Frontal cortex (tissue), 4 donors: ENCODE data around the gene TBL1XR1. TPM values are rescaled to one million over a fixed set of nuclear protein-coding genes. Genes with fewer than 3 reads are reported as not detected.
A peak's percentile ranks its signal among the peaks of the same experiment; 100 is the strongest.

Experiments
- DNase-seq, 2 donors: peaks; one replicate each; pipeline ENCODE4 v3.0.0; 2012; ENCODE audit warnings: low spot score in 2 of 2
- FAIRE-seq: peaks from 2 replicates; lab custom pipeline; 2012; peaks lifted over from hg19 to GRCh38; lab: Jason Lieb, UNC
- total RNA-seq: library from RNA; depleted of rRNA; stranded (reverse); fragments of >200 nt; gene quantifications from one replicate; pipeline ENCODE4 v1.2.3, GENCODE V29; 2014
- donor health status: control.
- donor health status: control.
- donor health status: control.

Gene TBL1XR1
- total RNA-seq, 1 donor from 2014 or later = 283 TPM

DNA sequence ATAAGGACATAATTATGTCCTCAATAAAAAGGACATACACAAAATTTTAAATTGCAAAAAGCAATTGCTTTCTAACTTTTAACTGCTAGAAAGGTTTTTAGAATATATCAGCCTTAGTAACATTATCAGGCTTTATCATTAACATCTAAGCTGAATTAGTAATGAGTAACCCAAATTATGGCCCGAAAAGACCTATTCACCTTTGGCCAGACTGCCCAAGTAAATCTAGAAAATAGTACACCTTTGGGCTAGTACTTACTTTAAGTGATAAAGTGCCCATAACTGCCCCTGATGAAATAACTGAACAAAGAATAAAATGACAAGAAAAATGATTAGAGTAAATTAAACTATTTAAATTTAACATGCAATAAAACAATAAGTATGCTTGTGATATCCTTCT is 117.2 kb downstream of the TBL1XR1 start:
- no peak for DNase-seq
- no peak for FAIRE-seq

DNA sequence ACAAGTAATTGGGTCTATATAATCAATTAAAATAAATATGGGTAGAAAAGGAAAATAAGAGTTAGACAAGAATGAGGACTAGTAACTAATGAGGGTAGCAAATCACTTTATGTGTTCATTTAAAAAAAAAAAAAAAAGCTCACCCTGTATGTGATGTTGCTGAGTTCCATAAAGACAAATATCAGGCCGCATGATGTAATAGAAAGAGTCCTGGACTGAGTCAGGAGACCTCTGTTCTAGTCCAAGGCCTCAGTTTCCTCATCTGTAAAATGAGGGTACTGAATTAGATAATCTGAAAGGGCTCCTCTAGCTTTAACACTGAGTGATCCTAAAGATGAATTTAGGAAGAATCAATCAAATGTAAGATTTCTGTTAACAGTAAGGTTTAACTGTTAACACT is 117.6 kb downstream of the TBL1XR1 start:
- FAIRE-seq (no peak), DNase-seq (no peak)

DNA sequence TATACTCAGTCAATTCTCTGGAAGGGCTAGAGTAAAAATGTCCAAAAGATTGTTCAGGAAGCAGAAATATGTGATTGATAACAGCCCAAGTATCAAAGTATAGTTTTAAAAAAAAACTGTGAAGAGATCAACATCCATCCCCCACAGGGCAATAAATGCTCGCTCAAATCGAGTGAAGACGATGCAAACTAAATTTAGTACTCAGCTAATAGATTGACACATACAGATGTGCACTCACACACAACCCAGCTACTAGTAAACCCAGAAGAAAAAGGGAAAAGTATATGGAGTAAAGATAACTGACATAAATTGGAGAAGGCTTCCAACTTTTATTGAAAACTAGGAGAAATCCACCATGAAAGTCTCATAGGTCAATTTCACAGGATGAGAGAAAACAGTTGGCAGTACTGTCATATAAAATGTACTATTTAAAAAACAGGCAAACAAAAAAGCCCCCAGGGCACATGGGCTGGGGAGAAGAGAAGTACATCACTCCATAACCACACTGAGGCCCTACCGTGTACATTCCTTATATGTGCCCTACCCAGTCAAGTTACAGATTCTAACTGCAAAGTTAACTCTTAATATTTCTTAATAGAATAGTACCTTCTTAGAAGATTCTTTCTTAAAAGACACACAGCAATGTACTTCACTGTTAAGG is 125.7 kb downstream of the TBL1XR1 start:
- DNase-seq = no peak
- FAIRE-seq = no peak

DNA sequence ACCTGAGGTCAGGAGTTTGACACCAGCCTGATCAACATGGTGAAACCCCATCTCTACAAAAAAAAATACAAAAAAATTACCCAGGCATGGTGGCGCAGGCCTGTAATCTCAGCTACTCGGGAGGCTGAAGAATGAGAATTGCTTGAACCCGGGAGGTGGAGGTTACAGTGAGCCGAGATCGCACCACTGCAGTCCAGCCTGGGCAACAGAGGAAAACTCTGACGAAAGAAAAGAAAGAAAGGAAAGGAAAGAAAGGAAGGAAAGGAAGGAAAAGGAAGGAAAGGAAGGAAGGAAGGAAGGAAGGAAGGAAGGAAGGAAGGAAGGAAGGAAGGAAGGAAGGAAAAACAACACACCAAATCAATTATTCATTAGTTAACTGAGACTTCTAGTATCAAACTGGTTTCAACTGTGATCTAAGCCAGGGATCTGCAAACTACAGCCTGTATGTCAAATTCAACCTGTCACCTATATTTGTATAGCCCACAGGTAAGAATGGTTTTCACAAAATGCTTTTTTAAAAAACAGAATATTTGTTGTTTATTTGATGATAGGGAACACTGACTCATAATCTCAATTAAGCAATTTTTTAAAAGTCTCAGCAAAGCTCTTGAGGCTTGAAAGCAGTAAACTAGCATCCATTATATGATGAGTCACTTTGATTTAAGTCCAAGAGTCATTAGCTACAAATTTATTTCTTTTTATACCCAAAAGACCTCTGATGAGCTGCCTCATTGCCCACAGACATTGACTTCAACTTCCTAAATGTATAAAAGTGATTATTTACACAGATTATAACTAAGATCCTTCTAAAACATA is 127.6 kb downstream of the TBL1XR1 start:
- FAIRE-seq (no peak), DNase-seq (no peak)

DNA sequence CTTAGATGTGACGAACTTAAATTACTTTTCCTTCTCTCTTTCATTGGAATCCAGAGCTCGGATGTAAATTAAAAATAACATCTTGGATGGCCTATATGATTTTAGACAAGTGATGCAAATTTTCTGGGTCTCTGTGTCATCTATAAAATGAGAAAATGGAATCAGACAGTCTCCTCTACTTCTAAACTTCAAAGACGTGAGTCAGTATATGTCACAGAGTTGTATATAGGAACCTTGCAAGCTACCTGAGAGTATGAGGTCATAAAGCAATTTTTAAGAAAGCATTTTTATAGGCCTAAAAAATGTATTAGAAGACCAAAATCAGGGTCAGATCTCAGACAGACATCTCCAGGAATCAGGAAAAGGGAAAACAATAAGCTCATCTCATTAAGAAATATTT is 128.3 kb downstream of the TBL1XR1 start:
- DNase-seq (no peak), FAIRE-seq (no peak)

DNA sequence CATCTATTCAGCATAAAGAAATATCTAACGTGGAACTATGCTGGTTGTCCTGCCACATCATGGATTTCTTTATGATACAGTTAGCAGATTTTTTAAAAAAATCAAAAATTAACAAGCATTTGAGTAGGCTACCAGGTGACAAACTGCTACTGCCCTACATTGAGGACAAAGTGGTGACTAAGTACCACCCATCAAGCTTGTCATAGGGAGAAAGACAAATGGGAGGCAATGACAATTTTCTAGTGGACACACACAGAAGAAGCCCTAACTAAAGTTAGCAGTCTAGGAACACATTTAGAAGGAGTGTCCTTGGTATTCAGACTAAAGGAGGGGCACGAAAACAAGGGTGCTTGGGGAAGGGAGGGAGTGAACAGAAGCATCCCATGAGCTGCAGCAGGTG is 131.2 kb downstream of the TBL1XR1 start:
- no peak for FAIRE-seq
- DNase-seq = no peak

DNA sequence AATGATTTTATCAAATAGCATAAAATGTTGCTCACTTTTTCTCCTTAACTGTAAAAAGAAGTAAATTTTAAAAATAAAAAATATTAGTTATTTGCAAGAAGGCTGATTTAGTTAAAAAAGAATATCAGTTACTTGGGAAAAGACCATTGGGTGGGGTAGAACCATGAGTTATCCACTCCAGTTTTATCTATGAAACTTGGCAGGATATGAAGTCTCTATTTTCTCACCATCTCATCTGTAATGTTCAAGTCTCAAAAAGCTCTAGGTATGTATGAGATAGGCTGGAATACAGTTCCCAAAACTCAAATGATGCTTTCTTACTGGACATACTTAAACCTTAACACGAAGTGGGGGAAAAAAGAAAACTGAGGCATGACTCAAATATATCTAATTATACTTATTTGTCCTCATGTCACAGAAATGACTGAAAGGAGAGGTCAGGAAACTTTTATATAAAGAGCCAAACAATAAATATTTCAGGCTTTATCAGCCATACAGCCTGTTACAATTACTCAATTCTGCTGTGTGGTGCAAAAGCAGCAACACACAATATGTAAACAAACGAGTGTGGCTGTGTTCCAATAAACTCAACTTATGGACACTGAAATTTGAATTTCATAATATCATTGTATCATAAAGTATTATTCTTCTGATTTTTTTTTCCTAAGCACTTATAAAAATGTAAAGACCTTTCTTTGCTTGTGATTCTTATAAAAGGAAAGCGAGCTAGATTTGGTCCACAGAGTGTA is 131.8 kb downstream of the TBL1XR1 start:
- no peak for FAIRE-seq
- DNase-seq = no peak

DNA sequence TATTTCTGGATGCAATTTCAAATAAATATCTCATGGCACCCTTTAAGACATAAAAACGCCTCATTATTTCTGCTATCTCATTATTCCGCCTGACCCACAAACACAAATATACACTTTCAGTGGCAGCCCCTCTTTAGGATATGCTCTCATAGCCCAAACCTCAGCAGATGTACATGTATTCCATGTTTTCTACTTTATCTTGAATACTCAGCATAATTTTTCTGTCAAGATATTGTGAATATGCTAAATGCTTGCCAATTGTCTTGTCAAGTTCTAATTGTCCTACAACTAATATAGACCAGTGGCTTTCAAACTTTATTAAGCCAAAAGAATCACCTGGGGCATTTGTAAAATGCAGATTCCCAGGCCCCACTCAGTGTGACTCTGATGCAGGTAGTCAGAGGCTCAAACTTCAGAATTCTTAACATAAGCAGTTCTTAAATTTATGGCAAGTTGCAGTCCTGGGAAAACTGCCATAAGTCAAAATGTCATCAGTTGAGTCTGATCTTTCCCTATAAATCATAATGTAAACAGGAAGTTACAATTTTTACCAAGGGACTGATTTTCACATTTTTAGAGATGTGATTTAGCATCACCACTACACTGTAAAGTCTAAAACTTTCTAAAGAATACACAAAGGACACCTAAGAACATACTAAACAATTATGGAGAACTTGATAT is 135.1 kb downstream of the TBL1XR1 start:
- FAIRE-seq = peak; percentile 15
- DNase-seq = no peak

DNA sequence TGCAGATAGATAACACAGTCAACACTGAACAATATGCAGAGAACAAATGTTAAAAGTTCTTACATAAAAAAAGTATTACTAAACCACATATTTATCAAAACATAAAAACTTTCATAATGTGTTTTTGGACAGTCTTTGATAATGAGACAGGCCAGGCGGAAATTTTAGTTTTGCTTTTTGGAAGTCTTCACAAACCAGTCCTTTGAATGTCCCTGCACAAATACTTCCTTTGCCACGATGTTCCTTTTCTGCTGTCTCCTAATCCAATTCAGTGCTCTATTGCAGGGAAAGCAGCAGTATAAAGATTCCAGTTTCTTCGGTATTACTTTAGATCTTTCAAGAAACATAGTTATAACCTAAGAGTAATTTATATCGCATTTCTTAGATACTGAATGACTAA is 135.9 kb downstream of the TBL1XR1 start:
- DNase-seq (no peak), FAIRE-seq (no peak)

DNA sequence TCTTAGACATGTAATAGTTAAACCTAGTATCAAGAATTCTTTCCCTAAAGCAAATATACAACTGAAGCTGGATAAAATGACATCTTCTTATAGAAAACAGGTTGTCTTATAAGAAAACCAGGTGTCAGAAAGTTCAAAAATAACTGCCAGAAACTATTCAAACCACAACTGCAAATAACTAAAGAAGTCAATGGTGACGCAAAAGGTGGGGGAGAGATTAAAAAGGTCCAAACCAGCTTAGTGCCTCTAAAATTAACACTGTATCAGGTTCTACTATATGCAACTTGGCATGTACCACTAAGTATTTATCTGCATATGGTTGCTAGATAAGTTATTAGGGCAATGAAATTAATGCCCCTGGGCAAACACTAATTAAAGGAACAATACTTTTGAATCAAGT is 136.8 kb downstream of the TBL1XR1 start:
- DNase-seq (no peak), FAIRE-seq (no peak)

DNA sequence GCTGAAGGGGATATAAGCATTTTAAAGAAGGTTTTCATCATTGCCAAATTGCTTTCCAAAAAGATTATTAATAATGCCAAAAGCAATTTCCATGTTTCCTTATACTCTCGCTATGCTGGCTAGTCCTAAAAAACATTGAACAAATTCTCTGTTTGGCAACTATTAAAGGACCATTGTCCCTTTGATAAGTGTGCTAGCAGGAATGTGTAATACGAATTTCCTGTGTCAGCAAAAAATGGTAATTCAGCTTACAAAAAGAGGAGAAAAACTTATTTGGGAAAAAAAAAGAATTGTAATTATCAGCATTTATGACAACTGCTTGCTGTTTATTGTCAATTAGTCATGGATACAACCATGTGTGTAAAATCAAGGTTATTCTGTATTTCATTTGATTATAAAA is 138.6 kb downstream of the TBL1XR1 start:
- FAIRE-seq (no peak), DNase-seq (no peak)

DNA sequence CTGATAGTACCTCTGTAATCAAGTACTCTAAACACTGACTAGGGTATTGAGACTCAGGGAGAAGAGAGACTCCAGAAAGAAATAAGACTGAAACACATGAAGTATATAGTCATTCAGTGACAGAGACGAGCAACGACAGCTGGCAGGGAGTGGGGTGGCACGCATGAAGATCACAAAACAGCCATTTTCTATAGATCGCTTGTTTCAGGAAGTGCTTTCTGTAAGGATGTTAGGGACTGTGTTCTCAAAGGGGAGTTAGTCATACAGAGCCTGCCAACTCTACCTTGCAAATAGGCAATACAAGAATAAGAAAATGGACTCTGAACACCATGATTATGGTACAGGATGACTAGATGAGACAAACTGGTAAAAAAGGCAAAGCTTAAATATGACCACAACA is 139.5 kb downstream of the TBL1XR1 start:
- DNase-seq (no peak), FAIRE-seq (no peak)

DNA sequence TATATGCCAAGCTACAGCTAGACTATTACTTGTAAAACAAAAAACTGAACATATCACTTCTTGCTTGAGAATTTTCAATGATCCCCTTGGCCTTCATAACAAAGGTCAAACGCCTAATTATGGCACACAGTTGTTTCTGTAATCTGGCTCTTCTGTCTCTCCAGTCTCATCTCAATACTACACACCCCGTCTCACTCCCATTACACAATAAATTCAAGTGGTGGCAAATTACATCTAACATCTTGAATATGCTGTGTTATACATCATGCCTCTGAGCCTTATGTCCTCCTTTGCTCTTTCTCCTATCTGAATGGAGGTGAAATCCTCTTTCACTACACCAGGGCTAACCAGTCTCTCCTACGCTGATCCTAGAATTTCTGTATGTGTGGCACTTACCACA is 140.4 kb downstream of the TBL1XR1 start:
- FAIRE-seq (no peak), DNase-seq (no peak)

DNA sequence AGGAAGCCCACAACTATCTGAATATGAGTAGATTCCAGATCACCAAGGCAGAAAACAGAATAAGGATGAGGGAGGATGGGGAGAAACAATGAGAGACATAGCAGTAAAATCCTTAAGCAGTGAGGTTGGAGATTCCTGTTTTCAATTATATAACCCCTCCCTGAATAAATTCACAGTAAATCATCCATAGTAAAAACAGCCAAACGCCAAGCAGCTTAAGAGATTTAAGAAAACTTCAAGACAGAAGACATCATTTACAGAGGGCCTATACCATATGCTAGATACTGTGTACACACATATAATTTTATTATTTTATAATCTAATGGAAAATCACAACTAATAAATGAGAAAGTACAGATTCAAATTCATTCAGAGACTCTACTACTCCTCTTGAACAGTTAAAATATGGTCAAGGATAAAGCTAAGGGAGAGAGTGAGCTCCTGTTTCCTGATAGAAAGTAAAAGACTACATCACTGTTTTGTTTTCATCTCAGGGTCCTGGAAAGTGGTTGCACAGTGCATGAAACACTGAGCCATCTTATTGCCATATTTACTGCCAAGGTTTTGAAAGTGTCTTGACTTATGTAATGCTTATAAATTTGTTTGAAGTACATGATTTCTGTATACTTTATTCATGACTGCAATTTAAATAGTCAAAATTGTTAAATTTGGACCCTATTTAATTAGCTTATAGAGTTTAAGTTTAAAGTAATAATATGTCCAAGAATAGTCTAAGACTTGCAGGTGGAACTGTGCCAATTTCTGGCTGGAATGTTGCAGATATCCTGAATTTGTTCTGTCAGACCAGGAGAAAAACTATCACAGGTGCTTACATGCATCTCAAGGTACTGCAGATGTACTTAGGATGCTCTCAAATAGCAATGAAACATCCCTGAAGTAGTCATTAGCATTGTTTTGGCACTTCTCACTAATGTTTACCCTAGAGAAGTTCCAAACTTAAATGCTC is 141.4 kb downstream of the TBL1XR1 start:
- no peak for FAIRE-seq
- DNase-seq = no peak

DNA sequence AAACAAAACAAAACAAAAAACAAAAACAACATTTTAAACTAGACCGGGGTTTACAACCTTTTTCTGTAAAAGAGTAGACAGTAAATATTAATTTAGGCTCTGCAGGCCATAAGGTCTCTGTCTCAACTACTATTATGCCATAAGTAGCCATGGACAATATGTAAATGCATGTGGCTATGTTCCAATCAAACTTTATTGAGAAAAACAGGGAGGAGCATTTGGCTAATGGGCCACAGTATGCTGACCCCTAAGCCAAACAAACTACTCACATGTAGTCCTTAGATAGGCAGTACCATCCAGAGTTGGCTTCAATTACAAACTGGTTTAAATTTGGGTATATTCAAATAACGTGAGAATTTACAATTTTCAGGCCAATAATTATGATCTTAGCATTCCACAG is 144.2 kb downstream of the TBL1XR1 start:
- no peak for DNase-seq

DNA sequence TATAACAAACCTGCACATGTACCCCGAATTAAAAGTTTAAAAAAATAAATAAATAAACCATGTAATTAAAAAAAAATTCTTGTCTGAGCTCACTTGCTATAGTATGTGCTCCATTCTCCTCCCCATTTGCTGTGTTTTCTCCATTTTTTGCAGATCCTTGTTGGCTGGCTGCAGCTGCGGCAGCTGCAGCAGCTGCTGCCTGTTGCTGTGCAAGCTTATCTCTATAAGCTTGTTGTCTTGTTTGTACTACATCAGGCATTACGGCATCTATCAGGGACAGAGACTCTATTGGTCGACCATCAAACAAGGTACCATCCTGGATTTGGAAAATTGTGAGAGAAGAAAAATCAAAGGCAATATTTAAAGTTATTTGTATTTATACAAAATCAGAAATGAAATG is 145.9 kb downstream of the TBL1XR1 start:
- FAIRE-seq (peak; percentile 79), DNase-seq (no peak)

More for the DNA sequence above, 144.2 kb downstream of the TBL1XR1 start:
- FAIRE-seq = no peak

DNA sequence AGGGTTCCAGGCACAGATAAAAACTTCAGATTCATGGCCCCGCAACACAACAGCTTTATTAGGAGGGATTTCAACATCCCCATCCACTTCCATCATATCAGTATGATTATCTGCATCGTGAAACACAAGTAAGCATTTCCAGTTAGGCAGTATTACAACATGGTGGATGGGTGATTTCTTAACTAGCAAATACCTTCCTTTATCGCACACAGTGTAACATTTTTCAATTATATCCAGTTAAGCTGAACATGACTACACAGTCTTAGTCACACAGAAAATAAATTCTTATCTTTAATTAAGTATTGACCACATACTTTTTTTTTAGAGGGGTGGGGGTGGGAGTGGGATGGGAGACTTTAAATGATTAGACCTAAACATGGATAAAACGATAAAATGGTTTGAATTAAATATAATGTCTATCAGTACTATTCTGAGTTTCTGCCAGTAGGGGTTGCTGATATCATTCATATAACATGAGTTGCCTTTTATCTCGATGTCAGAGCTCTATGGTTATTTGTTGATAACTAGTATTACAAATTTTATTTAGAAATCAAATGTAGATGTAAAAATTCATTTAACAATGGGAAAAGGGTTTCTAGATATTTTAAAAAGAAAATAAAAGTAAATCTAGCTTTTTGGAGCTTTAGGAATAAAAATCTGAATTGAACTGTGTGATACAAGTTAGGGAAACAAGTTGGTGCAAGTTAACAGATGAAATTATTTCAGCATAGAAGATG is 146.6 kb downstream of the TBL1XR1 start:
- FAIRE-seq = peak; percentile 96
- DNase-seq = no peak

DNA sequence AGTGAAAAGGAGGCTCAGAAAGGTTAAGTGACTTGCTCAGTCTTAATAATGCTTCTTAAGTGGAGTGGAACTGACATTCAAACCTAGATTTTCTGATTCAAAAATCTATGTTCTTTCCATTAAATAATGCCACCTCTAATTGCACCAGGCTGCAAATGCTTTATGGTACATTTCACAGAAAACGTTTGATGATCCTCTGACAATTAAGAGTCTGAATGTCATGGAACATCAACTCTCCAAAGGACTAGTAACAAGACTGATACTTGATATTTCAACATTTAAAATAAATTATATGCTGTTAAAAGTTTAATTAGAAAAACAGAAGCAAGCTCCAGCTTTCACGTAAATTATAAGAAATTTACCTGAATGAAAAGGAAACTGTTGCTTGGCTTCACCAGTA is 151.5 kb downstream of the TBL1XR1 start:
- FAIRE-seq (no peak), DNase-seq (no peak)

DNA sequence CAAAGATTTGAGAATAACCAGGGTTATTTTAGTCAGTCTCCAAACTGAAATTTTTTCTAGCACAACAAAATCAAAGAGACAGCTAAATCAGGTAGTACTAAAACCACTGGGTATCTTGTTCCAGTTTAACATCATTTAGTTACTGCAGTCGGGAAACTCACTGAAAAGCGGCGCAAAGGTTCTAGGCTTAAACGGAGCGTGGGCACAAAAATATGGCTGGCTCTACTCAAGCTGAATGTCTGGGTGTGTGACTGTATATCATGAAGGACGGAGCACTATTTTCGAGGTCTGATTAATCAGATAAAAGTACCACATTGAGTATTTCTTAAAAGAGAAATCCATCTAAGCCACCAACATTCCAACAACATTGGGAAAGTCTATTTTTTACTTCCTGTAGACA is 152.1 kb downstream of the TBL1XR1 start:
- FAIRE-seq (no peak), DNase-seq (no peak)
